ENCODE data around the gene CKMT2. TPM values are rescaled to one million over a fixed set of nuclear protein-coding genes. Genes with fewer than 3 reads are reported as not detected.

The CKMT2 gene
- total and polyA plus RNA-seq, 2 of the 8 experiments (the other 6 are each of a cell fraction or from before 2014, with no cell fraction given), result 2.4 to 5.0 TPM

DNA sequence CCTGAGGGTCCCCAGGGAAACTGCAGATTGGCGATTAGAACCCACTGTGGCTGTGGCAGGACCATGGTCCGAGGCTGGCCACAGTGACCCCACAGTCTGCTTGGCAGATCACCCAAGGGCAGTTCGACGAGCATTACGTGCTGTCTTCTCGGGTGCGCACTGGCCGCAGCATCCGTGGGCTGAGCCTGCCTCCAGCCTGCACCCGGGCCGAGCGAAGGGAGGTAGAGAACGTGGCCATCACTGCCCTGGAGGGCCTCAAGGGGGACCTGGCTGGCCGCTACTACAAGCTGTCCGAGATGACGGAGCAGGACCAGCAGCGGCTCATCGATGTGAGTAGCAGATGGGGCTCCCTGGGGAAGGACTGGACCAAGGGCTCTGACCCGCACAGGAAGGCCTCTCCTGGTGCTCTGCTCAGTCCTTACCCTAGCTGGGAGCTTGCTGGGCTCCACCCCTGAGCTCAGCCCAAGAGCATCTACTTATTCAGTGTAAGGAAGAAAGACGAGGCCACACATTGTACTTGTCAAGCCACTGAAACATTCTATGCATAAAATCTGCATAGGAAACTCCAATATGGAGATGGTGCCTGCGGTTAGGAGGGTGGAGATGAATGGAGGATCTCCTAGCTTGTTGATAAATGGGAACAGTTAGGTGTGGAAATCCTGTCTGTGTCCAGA, 21.9 kb downstream of the CKMT2 start (continued):
- TF ChIP-seq, protein P1, sequence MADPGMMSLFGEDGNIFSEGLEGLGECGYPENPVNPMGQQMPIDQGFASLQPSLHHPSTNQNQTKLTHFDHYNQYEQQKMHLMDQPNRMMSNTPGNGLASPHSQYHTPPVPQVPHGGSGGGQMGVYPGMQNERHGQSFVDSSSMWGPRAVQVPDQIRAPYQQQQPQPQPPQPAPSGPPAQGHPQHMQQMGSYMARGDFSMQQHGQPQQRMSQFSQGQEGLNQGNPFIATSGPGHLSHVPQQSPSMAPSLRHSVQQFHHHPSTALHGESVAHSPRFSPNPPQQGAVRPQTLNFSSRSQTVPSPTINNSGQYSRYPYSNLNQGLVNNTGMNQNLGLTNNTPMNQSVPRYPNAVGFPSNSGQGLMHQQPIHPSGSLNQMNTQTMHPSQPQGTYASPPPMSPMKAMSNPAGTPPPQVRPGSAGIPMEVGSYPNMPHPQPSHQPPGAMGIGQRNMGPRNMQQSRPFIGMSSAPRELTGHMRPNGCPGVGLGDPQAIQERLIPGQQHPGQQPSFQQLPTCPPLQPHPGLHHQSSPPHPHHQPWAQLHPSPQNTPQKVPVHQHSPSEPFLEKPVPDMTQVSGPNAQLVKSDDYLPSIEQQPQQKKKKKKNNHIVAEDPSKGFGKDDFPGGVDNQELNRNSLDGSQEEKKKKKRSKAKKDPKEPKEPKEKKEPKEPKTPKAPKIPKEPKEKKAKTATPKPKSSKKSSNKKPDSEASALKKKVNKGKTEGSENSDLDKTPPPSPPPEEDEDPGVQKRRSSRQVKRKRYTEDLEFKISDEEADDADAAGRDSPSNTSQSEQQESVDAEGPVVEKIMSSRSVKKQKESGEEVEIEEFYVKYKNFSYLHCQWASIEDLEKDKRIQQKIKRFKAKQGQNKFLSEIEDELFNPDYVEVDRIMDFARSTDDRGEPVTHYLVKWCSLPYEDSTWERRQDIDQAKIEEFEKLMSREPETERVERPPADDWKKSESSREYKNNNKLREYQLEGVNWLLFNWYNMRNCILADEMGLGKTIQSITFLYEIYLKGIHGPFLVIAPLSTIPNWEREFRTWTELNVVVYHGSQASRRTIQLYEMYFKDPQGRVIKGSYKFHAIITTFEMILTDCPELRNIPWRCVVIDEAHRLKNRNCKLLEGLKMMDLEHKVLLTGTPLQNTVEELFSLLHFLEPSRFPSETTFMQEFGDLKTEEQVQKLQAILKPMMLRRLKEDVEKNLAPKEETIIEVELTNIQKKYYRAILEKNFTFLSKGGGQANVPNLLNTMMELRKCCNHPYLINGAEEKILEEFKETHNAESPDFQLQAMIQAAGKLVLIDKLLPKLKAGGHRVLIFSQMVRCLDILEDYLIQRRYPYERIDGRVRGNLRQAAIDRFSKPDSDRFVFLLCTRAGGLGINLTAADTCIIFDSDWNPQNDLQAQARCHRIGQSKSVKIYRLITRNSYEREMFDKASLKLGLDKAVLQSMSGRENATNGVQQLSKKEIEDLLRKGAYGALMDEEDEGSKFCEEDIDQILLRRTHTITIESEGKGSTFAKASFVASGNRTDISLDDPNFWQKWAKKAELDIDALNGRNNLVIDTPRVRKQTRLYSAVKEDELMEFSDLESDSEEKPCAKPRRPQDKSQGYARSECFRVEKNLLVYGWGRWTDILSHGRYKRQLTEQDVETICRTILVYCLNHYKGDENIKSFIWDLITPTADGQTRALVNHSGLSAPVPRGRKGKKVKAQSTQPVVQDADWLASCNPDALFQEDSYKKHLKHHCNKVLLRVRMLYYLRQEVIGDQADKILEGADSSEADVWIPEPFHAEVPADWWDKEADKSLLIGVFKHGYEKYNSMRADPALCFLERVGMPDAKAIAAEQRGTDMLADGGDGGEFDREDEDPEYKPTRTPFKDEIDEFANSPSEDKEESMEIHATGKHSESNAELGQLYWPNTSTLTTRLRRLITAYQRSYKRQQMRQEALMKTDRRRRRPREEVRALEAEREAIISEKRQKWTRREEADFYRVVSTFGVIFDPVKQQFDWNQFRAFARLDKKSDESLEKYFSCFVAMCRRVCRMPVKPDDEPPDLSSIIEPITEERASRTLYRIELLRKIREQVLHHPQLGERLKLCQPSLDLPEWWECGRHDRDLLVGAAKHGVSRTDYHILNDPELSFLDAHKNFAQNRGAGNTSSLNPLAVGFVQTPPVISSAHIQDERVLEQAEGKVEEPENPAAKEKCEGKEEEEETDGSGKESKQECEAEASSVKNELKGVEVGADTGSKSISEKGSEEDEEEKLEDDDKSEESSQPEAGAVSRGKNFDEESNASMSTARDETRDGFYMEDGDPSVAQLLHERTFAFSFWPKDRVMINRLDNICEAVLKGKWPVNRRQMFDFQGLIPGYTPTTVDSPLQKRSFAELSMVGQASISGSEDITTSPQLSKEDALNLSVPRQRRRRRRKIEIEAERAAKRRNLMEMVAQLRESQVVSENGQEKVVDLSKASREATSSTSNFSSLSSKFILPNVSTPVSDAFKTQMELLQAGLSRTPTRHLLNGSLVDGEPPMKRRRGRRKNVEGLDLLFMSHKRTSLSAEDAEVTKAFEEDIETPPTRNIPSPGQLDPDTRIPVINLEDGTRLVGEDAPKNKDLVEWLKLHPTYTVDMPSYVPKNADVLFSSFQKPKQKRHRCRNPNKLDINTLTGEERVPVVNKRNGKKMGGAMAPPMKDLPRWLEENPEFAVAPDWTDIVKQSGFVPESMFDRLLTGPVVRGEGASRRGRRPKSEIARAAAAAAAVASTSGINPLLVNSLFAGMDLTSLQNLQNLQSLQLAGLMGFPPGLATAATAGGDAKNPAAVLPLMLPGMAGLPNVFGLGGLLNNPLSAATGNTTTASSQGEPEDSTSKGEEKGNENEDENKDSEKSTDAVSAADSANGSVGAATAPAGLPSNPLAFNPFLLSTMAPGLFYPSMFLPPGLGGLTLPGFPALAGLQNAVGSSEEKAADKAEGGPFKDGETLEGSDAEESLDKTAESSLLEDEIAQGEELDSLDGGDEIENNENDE (IDR thresholded peaks at IDR 0.05; ENCODE audit: insufficient replicate concordance, low read length), result no peak
- TF ChIP-seq KDM1A (IDR thresholded peaks at IDR 0.05; ENCODE audit: borderline replicate concordance, low read length) (no peak), FOSL1 (IDR thresholded peaks at IDR 0.05; ENCODE audit: insufficient read depth, low read depth, low read length) (no peak), PHF8 (conservative IDR thresholded peaks at IDR 0.05; ENCODE audit: low read depth, low read length) (no peak), RFX5 (IDR thresholded peaks at IDR 0.05; ENCODE audit: borderline replicate concordance, low read depth, low read length) (no peak), KDM5A (IDR thresholded peaks at IDR 0.05; ENCODE audit: low read length) (no peak), RNF2 (IDR thresholded peaks at IDR 0.05; ENCODE audit: borderline replicate concordance, low read depth, low read length, missing control alignments, poor library complexity, severe bottlenecking) (no peak), YY1 (IDR thresholded peaks at IDR 0.05; ENCODE audit: low read depth, low read length) (no peak)
- TF ChIP-seq, protein P2, sequence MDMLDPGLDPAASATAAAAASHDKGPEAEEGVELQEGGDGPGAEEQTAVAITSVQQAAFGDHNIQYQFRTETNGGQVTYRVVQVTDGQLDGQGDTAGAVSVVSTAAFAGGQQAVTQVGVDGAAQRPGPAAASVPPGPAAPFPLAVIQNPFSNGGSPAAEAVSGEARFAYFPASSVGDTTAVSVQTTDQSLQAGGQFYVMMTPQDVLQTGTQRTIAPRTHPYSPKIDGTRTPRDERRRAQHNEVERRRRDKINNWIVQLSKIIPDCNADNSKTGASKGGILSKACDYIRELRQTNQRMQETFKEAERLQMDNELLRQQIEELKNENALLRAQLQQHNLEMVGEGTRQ (IDR thresholded peaks at IDR 0.05; ENCODE audit: low read length), result no peak

Data from H1 (cell line).